HG03460 (cell line): ENCODE data around the gene NAV2.
A peak's percentile ranks its signal among the peaks of the same experiment; 100 is the strongest.

Experiments used
- ATAC-seq: cut with Tn5 transposase; IDR thresholded peaks from one replicate; pipeline ENCODE4 v1.9.1; 2021; ENCODE audit not compliant: unreplicated experiment

Gene NAV2

GRCh38 chr11:20097319-20098221, 384.9 kb downstream of the NAV2 start:
- no peak for ATAC-seq

- ATAC-seq: no peak
These were observed 386.9 kb downstream of the NAV2 start for GRCh38 chr11:20099527-20099926.

GRCh38 chr11:20102397-20102796, 389.8 kb downstream of the NAV2 start:
- no peak for ATAC-seq

GRCh38 chr11:20103281-20103680, 390.6 kb downstream of the NAV2 start:
- ATAC-seq: no peak

GRCh38 chr11:20105427-20105826, 392.8 kb downstream of the NAV2 start:
- no peak for ATAC-seq

- no peak for ATAC-seq
These were observed 397.3 kb downstream of the NAV2 start for GRCh38 chr11:20109731-20110445.

GRCh38 chr11:20110908-20111669, 398.5 kb downstream of the NAV2 start:
- peak; percentile 87 for ATAC-seq

- ATAC-seq: no peak
These were observed 399.2 kb downstream of the NAV2 start for GRCh38 chr11:20111871-20112270.

- no peak for ATAC-seq
These were observed 399.9 kb downstream of the NAV2 start for GRCh38 chr11:20112291-20113148.

- ATAC-seq: no peak
These were observed 400.5 kb downstream of the NAV2 start for GRCh38 chr11:20113149-20113438.

- ATAC-seq: no peak
These were observed 402.0 kb downstream of the NAV2 start for GRCh38 chr11:20114588-20114987.

- no peak for ATAC-seq
These were observed 404.2 kb downstream of the NAV2 start for GRCh38 chr11:20116825-20117224.

- ATAC-seq: no peak
These were observed 404.7 kb downstream of the NAV2 start for GRCh38 chr11:20117291-20117690.

- ATAC-seq: no peak
These were observed 405.6 kb downstream of the NAV2 start for GRCh38 chr11:20118209-20118608.

- no peak for ATAC-seq
These were observed 406.7 kb downstream of the NAV2 start for GRCh38 chr11:20119315-20119714.

GRCh38 chr11:20120134-20120925, 407.7 kb downstream of the NAV2 start:
- ATAC-seq: no peak

- no peak for ATAC-seq
These were observed 409.5 kb downstream of the NAV2 start for GRCh38 chr11:20122131-20122530.

GRCh38 chr11:20125927-20126326, 413.3 kb downstream of the NAV2 start:
- ATAC-seq: no peak

GRCh38 chr11:20126724-20127123, 414.1 kb downstream of the NAV2 start:
- ATAC-seq: no peak
